ENCODE measurements around the gene CDR2.

GRCh38 chr16:22327446-22327775, 47.0 kb downstream of the CDR2 start:
- TF ChIP-seq, protein P1, sequence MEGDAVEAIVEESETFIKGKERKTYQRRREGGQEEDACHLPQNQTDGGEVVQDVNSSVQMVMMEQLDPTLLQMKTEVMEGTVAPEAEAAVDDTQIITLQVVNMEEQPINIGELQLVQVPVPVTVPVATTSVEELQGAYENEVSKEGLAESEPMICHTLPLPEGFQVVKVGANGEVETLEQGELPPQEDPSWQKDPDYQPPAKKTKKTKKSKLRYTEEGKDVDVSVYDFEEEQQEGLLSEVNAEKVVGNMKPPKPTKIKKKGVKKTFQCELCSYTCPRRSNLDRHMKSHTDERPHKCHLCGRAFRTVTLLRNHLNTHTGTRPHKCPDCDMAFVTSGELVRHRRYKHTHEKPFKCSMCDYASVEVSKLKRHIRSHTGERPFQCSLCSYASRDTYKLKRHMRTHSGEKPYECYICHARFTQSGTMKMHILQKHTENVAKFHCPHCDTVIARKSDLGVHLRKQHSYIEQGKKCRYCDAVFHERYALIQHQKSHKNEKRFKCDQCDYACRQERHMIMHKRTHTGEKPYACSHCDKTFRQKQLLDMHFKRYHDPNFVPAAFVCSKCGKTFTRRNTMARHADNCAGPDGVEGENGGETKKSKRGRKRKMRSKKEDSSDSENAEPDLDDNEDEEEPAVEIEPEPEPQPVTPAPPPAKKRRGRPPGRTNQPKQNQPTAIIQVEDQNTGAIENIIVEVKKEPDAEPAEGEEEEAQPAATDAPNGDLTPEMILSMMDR (IDR thresholded peaks at IDR 0.05) = no peak
- no peak for TF ChIP-seq REST (IDR thresholded peaks at IDR 0.05; ENCODE audit: insufficient read depth in 1 of 2, low read depth in 2 of 2, low read length in 1 of 2)
- TF ChIP-seq TCF7L2 (IDR thresholded peaks at IDR 0.05; ENCODE audit: low read depth, low read length) = no peak
- no peak for TF ChIP-seq POLR2AphosphoS5 (IDR thresholded peaks at IDR 0.05; ENCODE audit: low read depth, low read length)

All from Panc1 (cell line).